Activated naive CD4-positive, alpha-beta T cell treated with anti-CD3 and anti-CD28 coated beads, Interleukin-2, amount 50 U/mL, for 24 hours (primary cell): ENCODE measurements around the gene RAP1B.
"Not testable (repeated sequence)": the region's sequence is repeated elsewhere in the genome, so short reads cannot be mapped to it uniquely, and the experiment has no call there.

Experiments
- H3K27ac Mint-ChIP-seq: one replicate; pipeline ENCODE4 v1.8.0; 2021; ENCODE audit warnings: mild to moderate bottlenecking, mixed read lengths
- H3K27me3 Mint-ChIP-seq: one replicate; pipeline ENCODE4 v1.8.0; 2021; ENCODE audit warnings: mixed read lengths
- H3K36me3 Mint-ChIP-seq: one replicate; pipeline ENCODE4 v1.8.0; 2021; ENCODE audit warnings: mixed read lengths
- H3K4me1 Mint-ChIP-seq: one replicate; pipeline ENCODE4 v1.8.0; 2021; ENCODE audit warnings: mixed read lengths
- H3K4me3 Mint-ChIP-seq: one replicate; pipeline ENCODE4 v1.8.0; 2021; ENCODE audit warnings: mild to moderate bottlenecking, mixed read lengths
- H3K9me3 Mint-ChIP-seq: one replicate; pipeline ENCODE4 v1.8.0; 2021; ENCODE audit warnings: mixed read lengths

The RAP1B gene

DNA sequence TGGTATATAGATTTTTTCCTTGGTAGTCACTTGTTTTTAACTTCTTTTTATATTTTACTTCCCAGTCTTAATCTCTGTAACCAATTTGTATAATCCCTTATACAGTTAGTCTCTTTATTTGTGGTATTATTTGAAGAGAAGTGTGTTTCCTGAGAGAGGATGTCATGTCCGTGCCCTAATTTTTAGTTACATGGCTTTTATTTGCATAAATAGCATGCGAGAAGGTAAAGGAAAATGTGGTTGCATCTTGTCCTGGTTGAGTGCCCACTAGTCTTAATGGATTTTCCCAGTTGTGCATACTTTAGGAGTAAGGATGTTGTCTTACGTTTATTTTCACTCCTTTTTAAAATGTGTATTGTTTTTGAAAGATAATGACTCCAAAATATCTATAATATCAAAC, 27.5 kb downstream of the RAP1B start:
- no peaks in the 10 kb centered on the region for H3K27me3 Mint-ChIP-seq
- H3K4me3 Mint-ChIP-seq = peak overlapping the region; percentile 40
- H3K9me3 Mint-ChIP-seq = no peaks in the 10 kb centered on the region
- H3K36me3 Mint-ChIP-seq = peaks cover 2% of the 10 kb centered on the region
- peaks cover 96% of the 10 kb centered on the region for H3K4me1 Mint-ChIP-seq
- peak overlapping the region; percentile 73 for H3K27ac Mint-ChIP-seq

DNA sequence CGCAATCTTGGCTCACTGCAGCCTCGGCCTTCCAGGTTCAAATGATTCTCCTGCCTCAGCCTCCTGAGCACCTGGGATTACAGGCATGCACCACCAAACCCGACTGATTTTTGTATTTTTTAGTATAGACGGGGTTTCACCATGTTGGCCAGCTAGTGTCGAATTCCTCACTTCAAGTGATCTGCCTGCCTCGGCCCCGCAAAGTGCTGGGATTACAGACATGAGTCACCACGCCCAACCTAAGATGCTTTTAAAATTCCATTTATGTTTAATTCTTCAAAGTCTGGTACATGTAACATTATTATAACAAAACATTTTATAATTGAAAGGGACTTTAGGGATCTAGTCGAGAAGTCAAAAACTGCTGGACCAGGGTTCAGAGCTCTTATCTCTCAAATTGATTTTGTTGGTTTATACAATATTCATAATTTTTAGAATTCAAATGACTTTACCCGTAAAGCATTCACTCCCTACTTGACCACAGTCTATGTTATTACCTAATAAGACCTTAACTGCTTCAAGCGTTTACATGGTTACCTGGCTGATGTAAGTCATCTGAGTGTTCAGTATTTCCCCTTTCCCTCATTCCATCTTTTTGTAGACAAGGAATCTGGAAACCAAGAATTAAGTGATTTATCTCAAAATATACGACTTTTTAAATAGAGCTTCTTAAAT, 28.2 kb downstream of the RAP1B start:
- H3K36me3 Mint-ChIP-seq = peaks cover 3% of the 10 kb centered on the region
- peak overlapping the region; percentile 68 for H3K27ac Mint-ChIP-seq
- no peaks in the 10 kb centered on the region for H3K27me3 Mint-ChIP-seq
- H3K4me1 Mint-ChIP-seq = peaks cover 95% of the 10 kb centered on the region
- peak overlapping the region; percentile 30 for H3K4me3 Mint-ChIP-seq
- no peaks in the 10 kb centered on the region for H3K9me3 Mint-ChIP-seq

DNA sequence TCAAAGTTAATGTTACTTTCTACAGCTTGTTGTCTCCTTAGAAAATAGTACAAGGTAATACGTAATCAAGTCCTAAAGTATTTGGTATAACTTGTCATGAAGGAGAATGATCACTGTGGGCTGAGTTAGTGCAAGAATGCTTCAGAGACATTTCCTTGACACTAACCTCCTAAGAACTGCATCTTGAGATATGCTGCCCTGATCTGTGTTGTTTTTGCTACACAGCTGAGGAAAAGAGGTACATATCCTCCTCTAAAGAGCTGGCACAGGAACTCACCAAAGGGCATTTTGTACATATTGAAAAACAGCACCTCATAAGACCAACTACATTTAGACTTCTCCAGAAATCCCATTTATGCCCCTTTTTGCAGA, 28.7 kb downstream of the RAP1B start:
- Mint-ChIP-seq H3K4me1 (peaks cover 94% of the 10 kb centered on the region), H3K4me3 (peak overlapping the region; percentile 7), H3K9me3 (no peaks in the 10 kb centered on the region), H3K27me3 (no peaks in the 10 kb centered on the region), H3K27ac (peak overlapping the region; percentile 41), H3K36me3 (peaks cover 6% of the 10 kb centered on the region)

DNA sequence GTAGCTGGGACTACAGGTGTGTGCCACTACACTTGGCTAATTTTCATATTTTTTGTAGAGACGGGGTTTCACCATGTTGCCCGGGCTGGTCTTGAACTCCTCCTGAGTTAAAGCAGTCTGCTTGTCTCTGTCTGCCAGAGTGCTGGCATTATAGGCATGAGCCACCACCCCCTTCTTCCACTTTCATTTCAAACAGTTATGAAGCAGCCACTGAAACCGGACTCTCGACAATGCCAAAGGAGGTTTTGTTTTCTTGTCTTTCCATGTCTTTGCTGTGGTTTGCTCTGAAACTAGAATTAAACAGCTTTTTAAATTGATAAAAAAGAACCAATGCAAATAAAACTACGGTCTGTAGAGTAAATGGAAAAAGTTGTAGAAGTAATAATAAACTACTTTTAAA, 30.4 kb downstream of the RAP1B start:
- no peaks in the 10 kb centered on the region for H3K27me3 Mint-ChIP-seq
- H3K4me1 Mint-ChIP-seq = peaks cover 91% of the 10 kb centered on the region
- H3K27ac Mint-ChIP-seq = peak overlapping the region; percentile 84
- H3K4me3 Mint-ChIP-seq = peak overlapping the region; percentile 70
- no peaks in the 10 kb centered on the region for H3K9me3 Mint-ChIP-seq
- peaks cover 6% of the 10 kb centered on the region for H3K36me3 Mint-ChIP-seq

DNA sequence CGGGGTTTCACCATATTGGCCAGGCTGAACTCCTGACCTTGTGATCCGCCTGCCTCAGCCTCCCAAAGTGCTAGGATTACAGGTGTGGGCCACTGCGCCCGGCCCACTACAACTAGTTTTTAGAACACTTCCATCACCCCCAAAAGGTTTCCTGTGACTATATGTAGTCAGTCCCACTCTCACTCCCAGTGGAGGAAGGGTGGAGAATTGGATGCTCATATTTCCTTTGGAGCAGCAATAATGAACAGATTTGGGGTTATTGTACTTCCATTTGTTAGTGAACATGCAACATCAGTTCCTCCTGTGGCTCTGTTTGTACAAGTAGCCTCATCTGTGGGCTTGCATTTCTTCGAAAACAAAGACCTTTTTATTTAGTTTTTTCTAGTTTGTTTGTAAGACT, 35.8 kb downstream of the RAP1B start:
- peaks cover 5% of the 10 kb centered on the region for H3K36me3 Mint-ChIP-seq
- peak overlapping the region; percentile 44 for H3K4me3 Mint-ChIP-seq
- no peaks in the 10 kb centered on the region for H3K9me3 Mint-ChIP-seq
- peaks cover 73% of the 10 kb centered on the region for H3K4me1 Mint-ChIP-seq
- no peak overlapping the region for H3K27ac Mint-ChIP-seq
- no peaks in the 10 kb centered on the region for H3K27me3 Mint-ChIP-seq

DNA sequence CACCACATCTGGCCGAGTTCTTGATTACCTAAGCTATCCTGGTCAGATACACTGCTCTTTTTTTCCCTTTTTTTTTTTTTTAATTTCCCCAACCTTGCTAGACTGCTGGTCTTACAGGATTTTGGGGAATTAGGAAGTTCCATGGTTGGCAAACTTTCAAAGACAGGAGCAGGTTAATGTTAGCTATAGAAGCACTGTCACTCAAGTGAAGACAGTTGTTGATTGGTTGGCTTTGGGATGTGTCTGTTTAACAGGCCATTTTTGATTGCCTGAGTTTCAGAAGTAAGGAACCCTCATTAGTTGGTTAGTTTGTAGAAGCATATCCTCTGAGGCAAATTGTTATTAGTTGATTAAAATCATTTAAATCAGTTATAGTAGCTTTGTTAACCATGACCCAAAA, 36.8 kb downstream of the RAP1B start:
- peaks cover 7% of the 10 kb centered on the region for H3K36me3 Mint-ChIP-seq
- H3K9me3 Mint-ChIP-seq = no peaks in the 10 kb centered on the region
- peak overlapping the region; percentile 87 for H3K27ac Mint-ChIP-seq
- no peak overlapping the region for H3K4me3 Mint-ChIP-seq
- H3K27me3 Mint-ChIP-seq = no peaks in the 10 kb centered on the region
- peaks cover 66% of the 10 kb centered on the region for H3K4me1 Mint-ChIP-seq

DNA sequence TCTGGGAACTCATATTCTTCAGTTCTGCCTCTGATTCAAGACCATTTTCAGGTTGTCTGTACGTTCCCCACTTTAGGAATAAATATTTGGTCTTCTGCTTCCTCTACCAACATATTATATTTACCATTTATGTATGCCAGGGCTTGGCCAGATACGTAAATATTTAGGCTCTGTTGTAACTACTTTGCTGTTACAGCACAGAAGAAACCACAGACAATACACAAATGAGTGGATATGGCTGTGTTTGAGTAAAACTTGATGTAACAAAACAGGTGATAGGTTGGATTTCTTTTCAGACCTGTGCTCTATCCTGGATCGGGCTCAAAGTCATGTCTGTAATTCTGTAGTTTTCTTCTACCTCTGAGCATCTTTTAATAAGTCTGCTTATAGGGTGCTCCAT, 37.5 kb downstream of the RAP1B start:
- Mint-ChIP-seq H3K4me3 (no peak overlapping the region), H3K4me1 (peaks cover 59% of the 10 kb centered on the region), H3K36me3 (peaks cover 7% of the 10 kb centered on the region), H3K9me3 (no peaks in the 10 kb centered on the region), H3K27ac (peak overlapping the region; percentile 87), H3K27me3 (no peaks in the 10 kb centered on the region)

DNA sequence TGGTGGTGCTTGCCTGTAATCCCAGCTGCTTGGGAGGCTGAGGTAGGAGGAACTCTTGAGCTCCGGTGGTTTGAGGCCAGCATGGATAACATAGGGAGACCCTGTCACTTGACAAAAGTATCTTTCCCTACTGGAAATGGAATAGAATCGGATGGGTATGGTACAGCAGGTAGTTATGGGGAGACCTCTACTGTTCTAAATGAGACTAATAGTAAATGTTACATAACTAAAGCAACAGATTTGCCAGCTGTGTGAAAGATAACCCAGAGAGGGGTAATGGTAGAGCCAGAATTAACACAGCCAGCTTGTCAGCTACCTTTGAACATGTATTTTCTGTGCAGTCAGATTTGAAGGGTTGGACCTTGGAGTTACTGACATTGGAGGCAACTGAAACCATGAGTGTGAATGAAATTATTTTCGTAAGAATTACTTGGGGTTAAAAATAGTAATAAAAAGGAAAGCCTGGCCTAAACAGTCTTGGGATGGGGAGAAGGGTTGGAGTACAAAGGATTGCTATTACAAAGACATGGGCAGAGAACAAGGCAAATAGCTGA, 54.4 kb downstream of the RAP1B start:
- Mint-ChIP-seq H3K36me3 (peaks cover 11% of the 10 kb centered on the region), H3K4me3 (no peak overlapping the region), H3K27me3 (no peaks in the 10 kb centered on the region), H3K9me3 (no peaks in the 10 kb centered on the region), H3K27ac (peak overlapping the region; percentile 56), H3K4me1 (peaks cover 40% of the 10 kb centered on the region)

DNA sequence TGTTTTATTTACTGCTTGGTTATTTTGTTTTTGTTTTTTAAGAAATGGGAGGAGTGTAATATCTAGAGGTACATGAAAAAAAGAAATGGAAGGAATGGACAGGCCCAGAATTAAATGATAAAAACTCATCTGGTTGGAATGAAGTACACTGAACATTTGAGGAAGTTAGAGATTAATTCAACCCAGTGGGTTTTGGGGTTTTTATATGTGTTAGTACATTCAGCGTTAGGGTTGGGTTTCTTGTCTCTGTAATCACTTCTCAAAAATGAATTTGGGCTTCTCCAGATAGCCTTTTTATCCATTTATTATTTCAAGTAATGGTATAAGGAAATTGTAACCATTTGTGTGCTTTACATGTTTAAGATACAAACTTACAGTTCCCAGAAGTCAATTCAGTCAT, 56.6 kb downstream of the RAP1B start:
- no peaks in the 10 kb centered on the region for H3K27me3 Mint-ChIP-seq

DNA sequence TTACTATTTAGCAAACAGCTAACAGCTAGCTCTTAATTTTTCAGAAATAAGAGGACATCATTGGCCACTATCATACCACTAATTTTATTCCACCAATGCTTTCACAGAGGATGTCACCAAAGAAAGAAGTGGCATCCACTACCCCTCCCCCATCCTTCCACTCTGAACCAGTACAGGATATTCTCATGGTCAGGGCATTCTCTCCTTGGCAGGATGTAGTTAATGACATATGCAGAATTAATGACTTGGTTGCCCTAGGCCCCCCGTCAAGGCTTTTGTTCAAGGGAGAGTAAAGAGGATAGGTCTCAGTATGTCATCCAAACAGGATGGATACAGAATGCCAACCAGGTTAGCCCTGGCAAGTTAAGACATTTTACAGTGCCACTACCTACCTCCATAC, 57.2 kb downstream of the RAP1B start:
- peak overlapping the region; percentile 41 for H3K27ac Mint-ChIP-seq
- no peak overlapping the region for H3K4me3 Mint-ChIP-seq
- peaks cover 50% of the 10 kb centered on the region for H3K4me1 Mint-ChIP-seq
- H3K27me3 Mint-ChIP-seq = no peaks in the 10 kb centered on the region
- no peaks in the 10 kb centered on the region for H3K9me3 Mint-ChIP-seq
- H3K36me3 Mint-ChIP-seq = peaks cover 5% of the 10 kb centered on the region

More for the DNA sequence above, 56.6 kb downstream of the RAP1B start:
- no peaks in the 10 kb centered on the region for H3K9me3 Mint-ChIP-seq
- H3K4me3 Mint-ChIP-seq = no peak overlapping the region
- H3K27ac Mint-ChIP-seq = peak overlapping the region; percentile 93
- H3K4me1 Mint-ChIP-seq = peaks cover 50% of the 10 kb centered on the region
- H3K36me3 Mint-ChIP-seq = peaks cover 7% of the 10 kb centered on the region

DNA sequence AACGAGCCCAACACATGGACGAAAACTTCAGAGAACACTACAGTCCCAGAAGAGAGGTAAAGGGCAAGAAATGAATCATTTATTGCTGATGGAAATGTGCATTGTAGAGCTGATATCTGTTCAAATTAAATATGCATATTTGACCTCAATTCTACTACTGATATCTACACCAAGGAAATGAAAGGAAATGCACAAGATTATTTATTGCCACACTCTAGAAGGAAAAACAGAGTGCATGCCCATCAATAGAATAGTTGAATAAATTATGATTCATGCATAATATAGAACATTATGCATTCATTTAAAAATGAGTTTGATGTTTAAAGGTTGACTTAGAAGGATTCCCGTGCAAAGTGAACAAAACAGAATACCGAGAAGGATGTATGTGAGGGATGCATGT, 60.5 kb downstream of the RAP1B start:
- H3K4me3 Mint-ChIP-seq = no peak overlapping the region

DNA sequence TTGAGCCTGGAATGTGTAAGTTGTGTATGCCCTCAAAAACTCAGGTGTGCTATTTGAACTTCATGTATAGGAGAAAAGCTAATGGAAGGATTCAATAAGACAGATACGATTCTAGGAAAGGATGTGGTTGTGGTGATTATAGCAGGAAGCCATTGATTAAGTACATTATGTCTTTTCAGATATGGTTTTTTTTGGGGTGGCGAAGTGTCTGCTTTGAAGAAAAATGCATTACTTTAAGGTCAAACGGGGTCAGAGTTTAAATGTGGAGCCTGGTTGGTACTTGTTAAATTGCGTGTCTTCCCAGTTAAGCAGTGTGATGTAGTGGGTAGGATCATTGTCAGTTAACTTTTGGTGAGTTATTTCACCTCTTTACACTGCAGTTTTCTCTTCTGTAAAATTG, 63.1 kb downstream of the RAP1B start:
- Mint-ChIP-seq H3K9me3 (no peaks in the 10 kb centered on the region), H3K27me3 (no peaks in the 10 kb centered on the region), H3K4me1 (peaks cover 50% of the 10 kb centered on the region), H3K4me3 (peak overlapping the region; percentile 24), H3K27ac (peak overlapping the region; percentile 73), H3K36me3 (no peaks in the 10 kb centered on the region)

More for the DNA sequence above, 60.5 kb downstream of the RAP1B start:
- Mint-ChIP-seq H3K4me1 (peaks cover 58% of the 10 kb centered on the region), H3K27me3 (no peaks in the 10 kb centered on the region), H3K9me3 (no peaks in the 10 kb centered on the region), H3K36me3 (peaks cover 4% of the 10 kb centered on the region), H3K27ac (peak overlapping the region; percentile 78)

DNA sequence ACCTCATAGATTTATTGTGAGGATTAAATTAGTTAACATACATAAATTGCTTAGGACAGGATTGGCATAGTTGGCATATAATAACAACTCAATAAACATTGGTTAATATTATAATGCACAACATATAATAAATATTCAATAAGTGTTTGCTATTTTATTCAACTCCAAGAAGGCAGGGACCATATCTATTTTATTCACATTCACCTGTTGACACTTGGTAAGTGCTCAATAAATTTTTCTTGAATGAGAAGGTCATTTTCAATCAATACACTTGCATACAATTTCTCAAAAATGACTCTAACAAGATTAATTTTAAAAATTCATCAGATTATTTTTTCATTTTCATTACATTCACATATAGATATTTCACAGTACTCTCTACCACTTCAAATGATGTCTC, 63.7 kb downstream of the RAP1B start:
- Mint-ChIP-seq H3K4me1 (peaks cover 56% of the 10 kb centered on the region), H3K9me3 (no peaks in the 10 kb centered on the region), H3K27me3 (no peaks in the 10 kb centered on the region), H3K36me3 (no peaks in the 10 kb centered on the region), H3K4me3 (peak overlapping the region; percentile 24), H3K27ac (peak overlapping the region; percentile 20)

DNA sequence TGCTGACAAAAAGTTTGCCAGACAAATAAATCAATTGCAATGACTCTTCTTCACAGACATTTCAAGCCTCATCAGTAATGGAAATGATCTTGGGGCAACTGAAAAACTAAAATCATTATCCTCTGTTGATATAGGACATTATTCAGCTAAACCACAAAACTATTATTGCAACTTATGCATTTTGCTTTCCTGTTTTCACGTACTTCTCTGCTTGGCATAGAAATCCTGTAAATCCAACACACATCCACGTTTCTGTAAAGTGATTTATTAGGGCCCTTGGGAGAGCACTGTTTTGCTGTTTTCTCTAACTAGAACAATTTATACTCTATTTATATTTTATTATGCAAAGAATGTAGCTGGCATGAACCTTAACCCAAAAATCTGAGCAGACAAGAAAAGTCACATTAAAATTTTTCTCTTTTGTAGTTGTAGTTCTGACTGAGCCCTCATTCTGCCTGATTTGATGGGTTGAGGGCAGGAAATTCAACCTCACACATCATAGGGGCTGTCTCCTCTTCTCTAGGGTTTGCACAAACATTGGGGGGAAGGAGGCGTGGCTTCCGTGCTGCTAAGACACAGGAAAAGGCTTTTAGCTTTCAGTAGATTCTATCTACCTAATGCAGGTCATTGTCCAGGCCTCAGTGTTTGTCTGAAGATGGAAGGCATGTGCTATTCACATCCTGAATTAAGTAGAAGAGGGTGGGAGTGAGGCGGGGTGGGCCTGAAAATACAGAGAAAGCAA, 64.6 kb downstream of the RAP1B start:
- Mint-ChIP-seq H3K27ac (peak overlapping the region; percentile 68), H3K9me3 (no peaks in the 10 kb centered on the region), H3K4me3 (peak overlapping the region; percentile 68), H3K4me1 (peaks cover 59% of the 10 kb centered on the region), H3K36me3 (no peaks in the 10 kb centered on the region), H3K27me3 (no peaks in the 10 kb centered on the region)

DNA sequence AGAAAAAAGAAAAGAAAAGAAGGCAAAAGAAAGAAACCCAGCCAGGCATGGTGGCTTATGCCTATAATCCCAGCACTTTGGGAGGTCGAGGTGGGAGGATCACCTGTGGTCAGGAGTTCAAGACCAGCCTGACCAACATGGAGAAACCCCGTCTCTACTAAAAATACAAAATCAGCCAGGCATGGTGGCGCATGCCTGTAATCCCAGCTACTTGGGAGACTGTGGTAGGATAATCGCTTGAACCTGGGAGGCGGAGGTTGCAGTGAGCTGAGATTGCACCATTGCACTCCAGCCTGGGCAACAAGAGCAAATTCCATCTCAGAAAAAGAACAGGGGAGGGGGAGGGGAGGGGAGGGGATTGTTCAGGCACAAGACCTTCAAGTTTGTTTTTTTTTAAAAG, 66.2 kb downstream of the RAP1B start:
- H3K27ac Mint-ChIP-seq, H3K9me3 Mint-ChIP-seq, H3K27me3 Mint-ChIP-seq, H3K36me3 Mint-ChIP-seq, H3K4me3 Mint-ChIP-seq: not testable (repeated sequence)
- H3K4me1 Mint-ChIP-seq = peaks cover 54% of the 10 kb centered on the region

DNA sequence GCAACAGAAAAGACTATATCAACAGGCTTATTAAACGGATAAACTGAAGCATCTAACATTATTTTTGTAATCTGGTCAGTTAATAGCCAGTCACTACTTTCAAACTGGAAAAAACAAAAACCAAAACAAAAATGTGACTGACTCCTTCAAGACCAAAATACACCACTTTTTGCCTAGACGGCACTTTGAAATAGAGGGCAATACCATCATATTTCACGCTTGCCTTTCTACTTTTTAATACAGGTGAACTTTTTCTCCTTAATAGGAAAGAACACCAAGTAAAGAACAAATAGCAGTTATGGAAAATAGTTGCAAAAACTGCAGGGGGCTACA, 75.5 kb downstream of the RAP1B start:
- Mint-ChIP-seq H3K4me3 (peak overlapping the region; percentile 99), H3K36me3 (peaks cover 4% of the 10 kb centered on the region), H3K27ac (peak overlapping the region; percentile 99), H3K9me3 (no peaks in the 10 kb centered on the region), H3K4me1 (peaks cover 42% of the 10 kb centered on the region), H3K27me3 (no peaks in the 10 kb centered on the region)
